RCC 7860 (cell line): ENCODE results near the gene KRTAP10-4.
"Not testable (repeated sequence)": the region's sequence is repeated elsewhere in the genome, so short reads cannot be mapped to it uniquely, and the experiment has no call there.

Source experiments
- DNase-seq: peaks from one replicate; pipeline ENCODE4 v3.0.0-alpha.2; 2015; ENCODE audit warnings: low spot score
- FAIRE-seq: peaks from 2 replicates; lab custom pipeline; 2012; peaks lifted over from hg19 to GRCh38; lab: Jason Lieb, UNC

The KRTAP10-4 gene

GRCh38 chr21:44533891-44534627 lies 39.5 kb upstream of the KRTAP10-4 start:
- DNase-seq (no peak), FAIRE-seq (no peak)

- DNase-seq (no peak), FAIRE-seq (no peak)
Observed at GRCh38 chr21:44534688-44535087, 38.8 kb upstream of the KRTAP10-4 start.

GRCh38 chr21:44535963-44536362 lies 37.6 kb upstream of the KRTAP10-4 start:
- no peak for FAIRE-seq
- DNase-seq = no peak

- DNase-seq (no peak), FAIRE-seq (no peak)
Observed at GRCh38 chr21:44537930-44538911, 35.3 kb upstream of the KRTAP10-4 start.

GRCh38 chr21:44539046-44539445 lies 34.5 kb upstream of the KRTAP10-4 start:
- no peak for DNase-seq
- FAIRE-seq = no peak

- no peak for DNase-seq
- FAIRE-seq = no peak
Observed at GRCh38 chr21:44539991-44540666, 33.4 kb upstream of the KRTAP10-4 start, which contains the start of gene KRTAP10-1. TSS of gene KRTAP10-1 (minus strand) at chr21:44540195. CDS start at chr21:44540150, 45 bp downstream.

GRCh38 chr21:44540741-44541288 lies 32.7 kb upstream of the KRTAP10-4 start:
- DNase-seq = no peak
- no peak for FAIRE-seq

- no peak for FAIRE-seq
- no peak for DNase-seq
Observed at GRCh38 chr21:44542716-44543115, 30.8 kb upstream of the KRTAP10-4 start.

GRCh38 chr21:44544566-44544965 lies 29.0 kb upstream of the KRTAP10-4 start:
- DNase-seq (no peak), FAIRE-seq (no peak)

- no peak for DNase-seq
- no peak for FAIRE-seq
Observed at GRCh38 chr21:44547656-44548331, 25.7 kb upstream of the KRTAP10-4 start.

- no peak for FAIRE-seq
- no peak for DNase-seq
Observed at GRCh38 chr21:44548381-44548780, 25.1 kb upstream of the KRTAP10-4 start.

- FAIRE-seq (no peak), DNase-seq (no peak)
Observed at GRCh38 chr21:44548922-44549321, 24.6 kb upstream of the KRTAP10-4 start.

- no peak for FAIRE-seq
- DNase-seq = no peak
Observed at GRCh38 chr21:44549525-44550211, 23.9 kb upstream of the KRTAP10-4 start.

- not testable (repeated sequence) for DNase-seq, FAIRE-seq
Observed at GRCh38 chr21:44550285-44550684, 23.2 kb upstream of the KRTAP10-4 start.

GRCh38 chr21:44550807-44551206 lies 22.7 kb upstream of the KRTAP10-4 start:
- FAIRE-seq (no peak), DNase-seq (no peak)

- DNase-seq (no peak), FAIRE-seq (no peak)
Observed at GRCh38 chr21:44551340-44551961, 22.1 kb upstream of the KRTAP10-4 start, which contains the start of gene KRTAP10-2. TSS of gene KRTAP10-2 (minus strand) at chr21:44551505. CDS start at chr21:44551458, 47 bp downstream.

- FAIRE-seq = no peak
Observed at GRCh38 chr21:44552136-44552535, 21.4 kb upstream of the KRTAP10-4 start.

GRCh38 chr21:44552681-44553080 lies 20.8 kb upstream of the KRTAP10-4 start:
- DNase-seq (no peak), FAIRE-seq (no peak)

More at GRCh38 chr21:44552136-44552535, 21.4 kb upstream of the KRTAP10-4 start:
- no peak for DNase-seq
